Mesenchymal stem cell (in vitro differentiated cells and primary cell): Measurements from ENCODE around the gene MTUS2.

Experiments
- DNase-seq: peaks from one replicate; pipeline ENCODE4 v3.0.0-alpha.2; 2013
- H2AFZ ChIP-seq: one replicate; pipeline ENCODE4 v1.6.1; 2013; ENCODE audit warnings: low read depth, mild to moderate bottlenecking, control low read depth, inconsistent platforms, low read length, moderate library complexity
- H2AK5ac ChIP-seq: 2 replicates; pipeline ENCODE4 v1.6.1; 2013; ENCODE audit warnings: low read length, moderate library complexity, mild to moderate bottlenecking, inconsistent platforms; ENCODE audit not compliant: severe bottlenecking
- H2BK120ac ChIP-seq: one replicate; pipeline ENCODE4 v1.6.1; 2013; ENCODE audit warnings: low read depth, mild to moderate bottlenecking, inconsistent platforms, low read length, moderate library complexity
- H2BK12ac ChIP-seq, 2 experiments: one replicate each; pipeline ENCODE4 v1.6.1; 2013; ENCODE audit warnings: inconsistent platforms in 2 of 2, low read length in 2 of 2, mild to moderate bottlenecking in 2 of 2, moderate library complexity in 2 of 2, control low read depth in 1 of 2
- H2BK15ac ChIP-seq: one replicate; pipeline ENCODE4 v1.6.1; 2013; ENCODE audit warnings: mild to moderate bottlenecking, low read depth, inconsistent platforms; ENCODE audit not compliant: poor library complexity, severe bottlenecking
- H2BK5ac ChIP-seq: 2 replicates; pipeline ENCODE4 v1.6.1; 2013; ENCODE audit warnings: low read depth, mild to moderate bottlenecking, low read length, control low read depth, inconsistent platforms; ENCODE audit not compliant: poor library complexity, severe bottlenecking
- H3K14ac ChIP-seq, 2 experiments: one replicate each; pipeline ENCODE4 v1.6.1; 2013; ENCODE audit warnings: inconsistent platforms in 2 of 2, low read length in 2 of 2, control low read depth in 1 of 2, mild to moderate bottlenecking in 1 of 2, moderate library complexity in 1 of 2
- H3K18ac ChIP-seq, 2 experiments: one replicate each; pipeline ENCODE4 v1.6.1; 2013; ENCODE audit warnings: inconsistent platforms in 2 of 2, low read length in 2 of 2, control low read depth in 1 of 2, low read depth in 1 of 2, mild to moderate bottlenecking in 1 of 2
- H3K23ac ChIP-seq, 2 experiments: one replicate each; pipeline ENCODE4 v1.6.1; 2013; ENCODE audit warnings: inconsistent platforms in 2 of 2, low read length in 2 of 2, mild to moderate bottlenecking in 2 of 2, moderate library complexity in 2 of 2, control low read depth in 1 of 2
- H3K27ac ChIP-seq: 2 replicates; pipeline ENCODE4 v1.5.1; 2013; ENCODE audit warnings: mild to moderate bottlenecking, moderate library complexity, low read length, control low read depth, inconsistent platforms; ENCODE audit not compliant: poor library complexity, severe bottlenecking
- H3K27me3 ChIP-seq, 2 experiments: 2 replicates each; pipeline versions ENCODE4 v1.6.1 to v1.7.0; 2013; ENCODE audit warnings: low read length in 2 of 2, mild to moderate bottlenecking in 2 of 2, moderate library complexity in 2 of 2, control low read depth in 1 of 2, inconsistent platforms in 1 of 2; ENCODE audit not compliant: control insufficient read depth in 1 of 2, insufficient read depth in 1 of 2
- H3K36me3 ChIP-seq, 2 experiments: 2 replicates each; pipeline versions ENCODE4 v1.6.1 to v1.7.0; 2013; ENCODE audit warnings: low read length in 2 of 2, control low read depth in 1 of 2, inconsistent platforms in 1 of 2, low read depth in 1 of 2, mild to moderate bottlenecking in 1 of 2; ENCODE audit not compliant: insufficient read depth in 2 of 2, control insufficient read depth in 1 of 2
- H3K4ac ChIP-seq, 2 experiments: one replicate each; pipeline ENCODE4 v1.6.1; 2013; ENCODE audit warnings: inconsistent platforms in 2 of 2, low read length in 2 of 2, mild to moderate bottlenecking in 2 of 2, moderate library complexity in 2 of 2, control low read depth in 1 of 2, low read depth in 1 of 2
- H3K4me1 ChIP-seq: 2 replicates; pipeline ENCODE4 v1.6.1; 2013; ENCODE audit warnings: low read depth, low read length, control low read depth; ENCODE audit not compliant: control insufficient read depth, insufficient read depth
- H3K4me2 ChIP-seq: 2 replicates; pipeline ENCODE4 v1.6.1; 2013; ENCODE audit warnings: low read length, mild to moderate bottlenecking, inconsistent platforms; ENCODE audit not compliant: poor library complexity, severe bottlenecking
- H3K4me3 ChIP-seq, 2 experiments: 2 replicates each; pipeline versions ENCODE4 v1.5.1 to v1.7.0; 2013; ENCODE audit warnings: low read length in 2 of 2, mild to moderate bottlenecking in 2 of 2, control low read depth in 1 of 2, low read depth in 1 of 2; ENCODE audit not compliant: insufficient read depth in 1 of 2
- H3K79me1 ChIP-seq: replicated peaks from 2 replicates; pipeline ENCODE4 v1.6.1; 2013; ENCODE audit warnings: mild to moderate bottlenecking, control low read depth, low read length, inconsistent platforms; ENCODE audit not compliant: poor library complexity, severe bottlenecking
- H3K9ac ChIP-seq: 2 replicates; pipeline ENCODE4 v1.7.0; 2013; ENCODE audit warnings: mild to moderate bottlenecking, low read length, moderate library complexity
- H3K9me3 ChIP-seq: 2 replicates; pipeline ENCODE4 v1.7.0; 2013; ENCODE audit warnings: mild to moderate bottlenecking, low read length; ENCODE audit not compliant: control insufficient read depth
- H4K8ac ChIP-seq: one replicate; pipeline ENCODE4 v1.6.1; 2013; ENCODE audit warnings: inconsistent platforms, mild to moderate bottlenecking, low read length, moderate library complexity
- H4K91ac ChIP-seq: one replicate; pipeline ENCODE4 v1.6.1; 2013; ENCODE audit warnings: mild to moderate bottlenecking, low read length, inconsistent platforms
- WGBS: methylation state at CpG from one replicate; pipeline ENCODE4 v1.1.7; 2013; ENCODE audit warnings: mixed read lengths; 5-methylcytosine and 5-hydroxymethylcytosine counted together

The MTUS2 gene

GRCh38 chr13:29520671-29521070 is 700.5 kb downstream of the MTUS2 start:
- peaks cover 44 to 52% of the 10 kb centered on the region in 2 experiments for H3K36me3 ChIP-seq
- H4K91ac ChIP-seq: no peak overlapping the region
- no peak overlapping the region for H2BK15ac ChIP-seq
- H3K79me1 ChIP-seq: peaks cover 41% of the 10 kb centered on the region
- no peak overlapping the region for H2AFZ ChIP-seq
- H3K4me3 ChIP-seq: peak overlapping the region in 1 of 2 experiments; percentile 27
- H3K4me1 ChIP-seq: peaks cover 35% of the 10 kb centered on the region
- H2BK120ac ChIP-seq: no peak overlapping the region
- H2BK12ac ChIP-seq: no peak overlapping the region
- no peaks in the 10 kb centered on the region for H3K9me3 ChIP-seq
- H3K27me3 ChIP-seq: no peaks in the 10 kb centered on the region
- H3K4me2 ChIP-seq: no peak overlapping the region
- 52% methylated on average over 3 of the region's 4 CpGs for WGBS
- no peak overlapping the region for H3K14ac ChIP-seq
- H2AK5ac ChIP-seq: no peak overlapping the region
- no peak overlapping the region for H4K8ac ChIP-seq
- no peak overlapping the region for H3K23ac ChIP-seq
- H2BK5ac ChIP-seq: no peak overlapping the region
- H3K27ac ChIP-seq: peak overlapping the region; percentile 62
- H3K9ac ChIP-seq: peak overlapping the region; percentile 79
- no peak overlapping the region for H3K18ac ChIP-seq
- DNase-seq: peak; percentile 37
- H3K4ac ChIP-seq: no peak overlapping the region

GRCh38 chr13:29521336-29521735 is 701.2 kb downstream of the MTUS2 start:
- Histone ChIP-seq H3K27me3 (no peaks in the 10 kb centered on the region), H2BK120ac (no peak overlapping the region), H4K91ac (no peak overlapping the region), H2BK5ac (peak overlapping the region; percentile 4), H3K79me1 (peaks cover 42% of the 10 kb centered on the region), H2AFZ (no peak overlapping the region), H3K4me2 (no peak overlapping the region), H3K4ac (no peak overlapping the region), H2BK15ac (no peak overlapping the region), H3K18ac (peak overlapping the region; percentile 14 to 16), H3K36me3 (peaks cover 38 to 51% of the 10 kb centered on the region in 2 experiments), H2AK5ac (peak overlapping the region; percentile 82), H3K27ac (peak overlapping the region; percentile 58), H2BK12ac (peak overlapping the region in 1 of 2 experiments; percentile 12), H3K14ac (no peak overlapping the region), H3K4me1 (peaks cover 35% of the 10 kb centered on the region), H3K4me3 (peak overlapping the region in 1 of 2 experiments; percentile 27), H4K8ac (no peak overlapping the region), H3K9ac (peak overlapping the region; percentile 79), H3K23ac (no peak overlapping the region), H3K9me3 (no peaks in the 10 kb centered on the region)
- DNase-seq: no peak
- 96% methylated on average over 14 of the region's 14 CpGs for WGBS

GRCh38 chr13:29522044-29522685 is 702.0 kb downstream of the MTUS2 start:
- H2BK120ac ChIP-seq: no peak overlapping the region
- no peak overlapping the region for H3K4me2 ChIP-seq
- H3K4ac ChIP-seq: no peak overlapping the region
- H2BK12ac ChIP-seq: no peak overlapping the region
- no peak overlapping the region for H4K8ac ChIP-seq
- no peak overlapping the region for H3K23ac ChIP-seq
- no peak overlapping the region for H2BK5ac ChIP-seq
- H2BK15ac ChIP-seq: no peak overlapping the region
- peaks cover 35% of the 10 kb centered on the region for H3K4me1 ChIP-seq
- peak overlapping the region; percentile 80 for H3K9ac ChIP-seq
- no peaks in the 10 kb centered on the region for H3K27me3 ChIP-seq
- peaks cover 42% of the 10 kb centered on the region for H3K79me1 ChIP-seq
- peak overlapping the region; percentile 58 for H3K27ac ChIP-seq
- 32% methylated on average over 15 of the region's 16 CpGs for WGBS
- H3K18ac ChIP-seq: peak overlapping the region; percentile 2 to 52
- H3K4me3 ChIP-seq: peak overlapping the region in 1 of 2 experiments; percentile 2
- peak; percentile 95 for DNase-seq
- no peak overlapping the region for H2AFZ ChIP-seq
- no peaks in the 10 kb centered on the region for H3K9me3 ChIP-seq
- no peak overlapping the region for H4K91ac ChIP-seq
- no peak overlapping the region for H3K14ac ChIP-seq
- H2AK5ac ChIP-seq: peak overlapping the region; percentile 82
- H3K36me3 ChIP-seq: peaks cover 37 to 49% of the 10 kb centered on the region in 2 experiments

- peak overlapping the region; percentile 58 for H3K27ac ChIP-seq
- H3K9ac ChIP-seq: peak overlapping the region; percentile 80
- H2AFZ ChIP-seq: no peak overlapping the region
- H3K18ac ChIP-seq: peak overlapping the region in 1 of 2 experiments; percentile 63
- no peak overlapping the region for H3K4me2 ChIP-seq
- H2BK12ac ChIP-seq: peak overlapping the region in 1 of 2 experiments; percentile 37
- H3K36me3 ChIP-seq: peaks cover 37 to 52% of the 10 kb centered on the region in 2 experiments
- H3K4ac ChIP-seq: peak overlapping the region in 1 of 2 experiments; percentile 15
- no peak overlapping the region for H4K8ac ChIP-seq
- H2BK120ac ChIP-seq: no peak overlapping the region
- no peak for DNase-seq
- H3K79me1 ChIP-seq: peaks cover 46% of the 10 kb centered on the region
- no peak overlapping the region for H2BK15ac ChIP-seq
- 94% methylated on average over 23 of the region's 23 CpGs for WGBS
- no peaks in the 10 kb centered on the region for H3K9me3 ChIP-seq
- H2BK5ac ChIP-seq: peak overlapping the region; percentile 49
- H3K4me1 ChIP-seq: peaks cover 35% of the 10 kb centered on the region
- peak overlapping the region in 1 of 2 experiments; percentile 10 for H3K4me3 ChIP-seq
- no peak overlapping the region for H3K14ac ChIP-seq
- no peak overlapping the region for H3K23ac ChIP-seq
- H4K91ac ChIP-seq: no peak overlapping the region
- H2AK5ac ChIP-seq: peak overlapping the region; percentile 37
- no peaks in the 10 kb centered on the region for H3K27me3 ChIP-seq
Observed at GRCh38 chr13:29523199-29523961, 703.2 kb downstream of the MTUS2 start.
